Measurements from ENCODE around the gene AIFM1.

The AIFM1 gene

GRCh38 chrX:130165703-130166502 lies at the start of gene AIFM1:
TSS of gene AIFM1 (minus strand) at chrX:130165841. CDS start at chrX:130165656, 185 bp downstream.
- H3K27ac ChIP-seq: peak within 1 kb of the TSS; percentile 79
- no peak for TF ChIP-seq CTCF (conservative IDR thresholded peaks at IDR 0.05)

- TF ChIP-seq CTCF (conservative IDR thresholded peaks at IDR 0.05): no peak
- H3K27ac ChIP-seq: no peak overlapping the region
These were observed 47.7 kb upstream of the AIFM1 start for GRCh38 chrX:130213376-130213775.

- no peak for TF ChIP-seq CTCF (conservative IDR thresholded peaks at IDR 0.05)
- no peak overlapping the region for H3K27ac ChIP-seq
These were observed 46.7 kb upstream of the AIFM1 start for GRCh38 chrX:130212371-130212770.

GRCh38 chrX:130211415-130212186 lies 46.0 kb upstream of the AIFM1 start:
- no peak for TF ChIP-seq CTCF (conservative IDR thresholded peaks at IDR 0.05)
- no peak overlapping the region for H3K27ac ChIP-seq

GRCh38 chrX:130204647-130205046 lies 39.0 kb upstream of the AIFM1 start:
- no peak overlapping the region for H3K27ac ChIP-seq
- TF ChIP-seq CTCF (conservative IDR thresholded peaks at IDR 0.05): no peak

GRCh38 chrX:130197464-130197863 lies 31.8 kb upstream of the AIFM1 start:
- peak overlapping the region; percentile 74 for H3K27ac ChIP-seq
- no peak for TF ChIP-seq CTCF (conservative IDR thresholded peaks at IDR 0.05)

- no peak for TF ChIP-seq CTCF (conservative IDR thresholded peaks at IDR 0.05)
- no peak overlapping the region; the same call in 1 of the 2 replicates for H3K27ac ChIP-seq
These were observed 30.8 kb upstream of the AIFM1 start for GRCh38 chrX:130196466-130196865.
